Measurements from ENCODE around the gene PDE1A. TPM values are rescaled to one million over a fixed set of nuclear protein-coding genes. Genes with fewer than 3 reads are reported as not detected.
A peak's percentile ranks its signal among the peaks of the same experiment; 100 is the strongest.

PDE1A gene
- total RNA-seq, 4 donors from 2014 or later: 2.9 to 14.4 (median 4.4) TPM

- no peak for ATAC-seq
- no peak overlapping the region for H3K27ac ChIP-seq
- in situ Hi-C loops (cut with MboI; ENCODE audit: low sequenced_read_pairs in 4 of 4) (no loop called here), intact Hi-C loops (cut with DNase I; ENCODE audit: low total_unique reads) (no loop called here)
- TF ChIP-seq, protein P1, sequence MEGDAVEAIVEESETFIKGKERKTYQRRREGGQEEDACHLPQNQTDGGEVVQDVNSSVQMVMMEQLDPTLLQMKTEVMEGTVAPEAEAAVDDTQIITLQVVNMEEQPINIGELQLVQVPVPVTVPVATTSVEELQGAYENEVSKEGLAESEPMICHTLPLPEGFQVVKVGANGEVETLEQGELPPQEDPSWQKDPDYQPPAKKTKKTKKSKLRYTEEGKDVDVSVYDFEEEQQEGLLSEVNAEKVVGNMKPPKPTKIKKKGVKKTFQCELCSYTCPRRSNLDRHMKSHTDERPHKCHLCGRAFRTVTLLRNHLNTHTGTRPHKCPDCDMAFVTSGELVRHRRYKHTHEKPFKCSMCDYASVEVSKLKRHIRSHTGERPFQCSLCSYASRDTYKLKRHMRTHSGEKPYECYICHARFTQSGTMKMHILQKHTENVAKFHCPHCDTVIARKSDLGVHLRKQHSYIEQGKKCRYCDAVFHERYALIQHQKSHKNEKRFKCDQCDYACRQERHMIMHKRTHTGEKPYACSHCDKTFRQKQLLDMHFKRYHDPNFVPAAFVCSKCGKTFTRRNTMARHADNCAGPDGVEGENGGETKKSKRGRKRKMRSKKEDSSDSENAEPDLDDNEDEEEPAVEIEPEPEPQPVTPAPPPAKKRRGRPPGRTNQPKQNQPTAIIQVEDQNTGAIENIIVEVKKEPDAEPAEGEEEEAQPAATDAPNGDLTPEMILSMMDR (IDR thresholded peaks at IDR 0.05 in 4 of 5, conservative IDR thresholded peaks at IDR 0.05 in 1 of 5): no peak
- no peak for TF ChIP-seq POLR2A (IDR thresholded peaks at IDR 0.05)
- H3K36me3 ChIP-seq: no peaks in the 10 kb centered on the region
- DNase-seq: no peak
- no peaks in the 10 kb centered on the region for H3K27me3 ChIP-seq
- no peaks in the 10 kb centered on the region for H3K9me3 ChIP-seq
- peaks cover 0 to 4% of the 10 kb centered on the region in 2 donors for H3K4me1 ChIP-seq
- H3K4me3 ChIP-seq: no peak overlapping the region
Measured at GRCh38 chr2:182252534-182252933, 174.3 kb downstream of the PDE1A start.

DNA sequence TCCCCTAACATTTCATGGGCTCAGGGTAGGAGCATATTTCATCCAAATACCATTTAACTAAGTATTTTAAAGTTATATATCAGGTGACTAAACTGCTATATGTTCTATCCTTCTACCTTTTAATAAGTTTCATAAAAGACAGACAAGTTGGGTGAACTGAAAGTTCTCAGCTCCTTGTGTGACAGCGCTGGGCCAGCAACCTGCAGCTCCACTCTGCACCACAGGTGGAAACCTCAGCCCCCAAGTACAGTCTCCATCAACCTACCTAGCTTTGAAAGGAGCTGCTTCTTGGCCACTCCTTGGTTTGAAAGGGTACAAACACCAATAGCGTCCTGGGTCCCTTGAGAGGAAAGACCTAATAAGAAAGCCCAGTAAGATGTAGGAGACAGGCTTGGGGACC is 177.9 kb downstream of the PDE1A start:
- Histone ChIP-seq H3K27me3 (no peaks in the 10 kb centered on the region), H3K36me3 (no peaks in the 10 kb centered on the region), H3K27ac (peak overlapping the region; percentile 9 to 39 (median 10)), H3K4me1 (peaks cover 0 to 4% of the 10 kb centered on the region in 2 donors), H3K9me3 (no peaks in the 10 kb centered on the region), H3K4me3 (no peak overlapping the region)
- in situ Hi-C loops (cut with MboI; ENCODE audit: low sequenced_read_pairs in 4 of 4) (no loop called here), intact Hi-C loops (cut with DNase I; ENCODE audit: low total_unique reads) (no loop called here)
- DNase-seq (no peak), ATAC-seq (no peak)
- TF ChIP-seq POLR2A (IDR thresholded peaks at IDR 0.05): no peak
- TF ChIP-seq, protein P1 (IDR thresholded peaks at IDR 0.05 in 4 of 5, conservative IDR thresholded peaks at IDR 0.05 in 1 of 5): no peak

DNA sequence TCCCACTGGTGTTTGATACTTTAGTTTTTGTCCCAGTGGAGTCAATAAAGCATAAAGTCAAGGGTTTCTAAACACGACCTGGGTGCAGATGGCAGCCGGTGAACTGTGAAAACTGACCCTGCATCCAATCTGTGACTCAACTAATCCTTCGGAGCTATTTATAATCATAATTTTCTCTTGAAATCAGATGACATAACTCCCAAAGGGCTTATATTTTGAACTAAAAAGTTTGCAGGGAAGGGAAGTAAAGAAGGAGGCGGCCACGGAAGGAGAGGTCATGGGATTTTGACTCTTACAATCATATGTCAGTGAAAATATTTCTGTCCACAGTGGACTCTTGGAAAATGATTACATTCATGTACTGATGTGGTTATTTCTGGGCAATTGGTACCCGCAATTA is 178.5 kb downstream of the PDE1A start:
- H3K4me3 ChIP-seq: no peak overlapping the region
- H3K9me3 ChIP-seq: no peaks in the 10 kb centered on the region
- H3K36me3 ChIP-seq: no peaks in the 10 kb centered on the region
- in situ Hi-C loops (cut with MboI; ENCODE audit: low sequenced_read_pairs in 4 of 4): no loop called here
- peak; percentile 53 to 63 for ATAC-seq
- peak in 1 of 2 donors; percentile 11 for DNase-seq
- no peak for TF ChIP-seq POLR2A (IDR thresholded peaks at IDR 0.05)
- TF ChIP-seq, protein P1 (IDR thresholded peaks at IDR 0.05 in 4 of 5, conservative IDR thresholded peaks at IDR 0.05 in 1 of 5): no peak
- H3K27ac ChIP-seq: peak overlapping the region in 3 of 4 donors; percentile 9 to 39 (median 11)
- intact Hi-C loops (cut with DNase I; ENCODE audit: low total_unique reads): no loop called here
- peaks cover 0 to 4% of the 10 kb centered on the region in 2 donors for H3K4me1 ChIP-seq
- H3K27me3 ChIP-seq: no peaks in the 10 kb centered on the region

DNA sequence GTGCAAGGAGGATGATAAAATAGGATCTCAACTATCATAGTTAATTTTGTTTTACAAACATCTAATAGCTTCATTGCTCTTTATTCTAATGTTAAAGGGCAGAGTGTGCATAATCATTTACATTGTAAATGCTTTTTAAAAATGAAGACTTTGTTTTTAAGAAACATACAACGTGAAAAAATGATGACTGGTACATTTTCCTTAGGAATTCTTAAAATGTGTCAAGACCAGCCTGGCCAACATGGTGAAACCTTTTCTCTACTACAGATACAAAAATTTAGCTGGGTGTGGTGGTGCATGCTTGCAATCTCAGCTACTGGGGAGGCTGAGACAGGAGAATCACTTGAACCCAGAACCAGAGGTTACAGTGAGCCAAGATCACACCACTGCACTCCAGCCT is 179.0 kb downstream of the PDE1A start:
- intact Hi-C loops (cut with DNase I; ENCODE audit: low total_unique reads) (no loop called here), in situ Hi-C loops (cut with MboI; ENCODE audit: low sequenced_read_pairs in 4 of 4) (no loop called here)
- DNase-seq (no peak), ATAC-seq (no peak)
- Histone ChIP-seq H3K4me3 (no peak overlapping the region), H3K4me1 (peaks cover 0 to 4% of the 10 kb centered on the region in 2 donors), H3K27me3 (no peaks in the 10 kb centered on the region), H3K9me3 (no peaks in the 10 kb centered on the region), H3K27ac (peak overlapping the region in 1 of 4 donors; percentile 28), H3K36me3 (no peaks in the 10 kb centered on the region)
- no peak for TF ChIP-seq POLR2A (IDR thresholded peaks at IDR 0.05)
- TF ChIP-seq, protein P1 (IDR thresholded peaks at IDR 0.05 in 4 of 5, conservative IDR thresholded peaks at IDR 0.05 in 1 of 5): no peak

DNA sequence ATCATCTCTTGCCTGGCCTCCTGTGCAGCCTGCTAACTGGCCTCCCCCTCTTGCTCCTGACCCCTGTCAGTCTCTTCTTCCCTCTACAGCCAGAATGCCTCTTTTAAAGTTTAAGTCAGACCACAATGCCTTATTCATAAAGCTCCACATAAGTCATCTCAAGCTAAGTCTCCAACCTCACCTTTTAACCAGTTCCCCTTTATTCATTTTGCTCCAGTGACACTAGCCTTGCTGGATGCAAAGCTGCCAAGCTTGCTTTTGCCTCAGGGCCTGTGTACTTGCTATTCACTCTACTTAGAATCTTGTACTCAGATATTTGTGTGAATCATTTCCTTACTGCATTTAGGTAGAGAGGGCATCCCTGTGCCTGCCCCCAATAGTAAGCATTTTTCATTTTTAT is 180.9 kb downstream of the PDE1A start:
- H3K27ac ChIP-seq: no peak overlapping the region
- DNase-seq (no peak), ATAC-seq (no peak)
- H3K4me3 ChIP-seq: no peak overlapping the region
- intact Hi-C loops (cut with DNase I; ENCODE audit: low total_unique reads) (no loop called here), in situ Hi-C loops (cut with MboI; ENCODE audit: low sequenced_read_pairs in 4 of 4) (no loop called here)
- peaks cover 0 to 4% of the 10 kb centered on the region in 2 donors for H3K4me1 ChIP-seq
- H3K36me3 ChIP-seq: no peaks in the 10 kb centered on the region
- TF ChIP-seq POLR2A (IDR thresholded peaks at IDR 0.05): no peak
- TF ChIP-seq, protein P1 (IDR thresholded peaks at IDR 0.05 in 4 of 5, conservative IDR thresholded peaks at IDR 0.05 in 1 of 5): no peak
- H3K27me3 ChIP-seq: no peaks in the 10 kb centered on the region
- H3K9me3 ChIP-seq: no peaks in the 10 kb centered on the region
